Small intestine (tissue), 7 donors: ENCODE data around the gene PDCD4. TPM values are rescaled to one million over a fixed set of nuclear protein-coding genes. Genes with fewer than 3 reads are reported as not detected.
A peak's percentile ranks its signal among the peaks of the same experiment; 100 is the strongest.

Experiments used
- DNase-seq, 2 donors: peaks; one replicate each; pipeline versions ENCODE4 v3.0.0 to v3.0.0-alpha.2; 2013
- FAIRE-seq: peaks from 2 replicates; lab custom pipeline; 2012; peaks lifted over from hg19 to GRCh38; lab: Jason Lieb, UNC
- H3K27ac ChIP-seq, 3 donors: one replicate each; pipeline ENCODE4 v1.5.1; 2013; ENCODE audit warnings: low read length in 2 of 3, mild to moderate bottlenecking in 2 of 3, control low read depth in 1 of 3, inconsistent platforms in 1 of 3, low read depth in 1 of 3, moderate library complexity in 1 of 3
- H3K27me3 ChIP-seq, 3 donors: one replicate each; pipeline ENCODE4 v1.6.1; 2013; ENCODE audit warnings: low read length in 3 of 3, inconsistent platforms in 1 of 3; ENCODE audit not compliant: control insufficient read depth in 3 of 3, insufficient read depth in 3 of 3
- H3K36me3 ChIP-seq, 3 donors: one replicate each; pipeline ENCODE4 v1.6.1; 2013; ENCODE audit warnings: low read length in 3 of 3, inconsistent platforms in 1 of 3, low read depth in 1 of 3, mild to moderate bottlenecking in 1 of 3, moderate library complexity in 1 of 3; ENCODE audit not compliant: control insufficient read depth in 3 of 3, insufficient read depth in 2 of 3
- H3K4me1 ChIP-seq, 3 donors: one replicate each; pipeline ENCODE4 v1.6.1; 2013; ENCODE audit warnings: low read length in 2 of 3, inconsistent platforms in 1 of 3, low read depth in 1 of 3, mild to moderate bottlenecking in 1 of 3, moderate library complexity in 1 of 3; ENCODE audit not compliant: control insufficient read depth in 3 of 3, insufficient read depth in 2 of 3
- H3K4me3 ChIP-seq, 3 donors: one replicate each; pipeline ENCODE4 v1.5.1; 2013; ENCODE audit warnings: low read length in 3 of 3, control low read depth in 1 of 3, inconsistent platforms in 1 of 3, low read depth in 1 of 3, mild to moderate bottlenecking in 1 of 3, moderate library complexity in 1 of 3
- H3K9me3 ChIP-seq, 2 donors: one replicate each; pipeline ENCODE4 v1.6.1; 2013; ENCODE audit warnings: low read depth in 1 of 2, low read length in 1 of 2; ENCODE audit not compliant: control insufficient read depth in 2 of 2, insufficient read depth in 1 of 2
- WGBS, 3 donors: extraction: QIAGEN DNeasy Blood & Tissue Kit; methylation state at CpG; one replicate each; pipeline ENCODE4 v1.1.7; 2013; 5-methylcytosine and 5-hydroxymethylcytosine counted together
- polyA plus RNA-seq, 4 donors: library from polyadenylated mRNA; stranded (reverse) in 3 of 4; unstranded in 1 of 4; fragments of 200-250 nt in 3 of 4; fragments of 120-200 nt in 1 of 4; gene quantifications; one replicate each; pipeline versions ENCODE4 v1.2.1 to v1.2.3, GENCODE V29; 2013
- donor health status: healthy with polysubstance abuse.
- donor health status: control.
- donor health status: control.
- donor health status: Bipolar disorder and iron deficiency.
- donor health status: healthy.

PDCD4 gene
- polyA plus RNA-seq, 4 donors = 111 to 346 (median 216) TPM

DNA sequence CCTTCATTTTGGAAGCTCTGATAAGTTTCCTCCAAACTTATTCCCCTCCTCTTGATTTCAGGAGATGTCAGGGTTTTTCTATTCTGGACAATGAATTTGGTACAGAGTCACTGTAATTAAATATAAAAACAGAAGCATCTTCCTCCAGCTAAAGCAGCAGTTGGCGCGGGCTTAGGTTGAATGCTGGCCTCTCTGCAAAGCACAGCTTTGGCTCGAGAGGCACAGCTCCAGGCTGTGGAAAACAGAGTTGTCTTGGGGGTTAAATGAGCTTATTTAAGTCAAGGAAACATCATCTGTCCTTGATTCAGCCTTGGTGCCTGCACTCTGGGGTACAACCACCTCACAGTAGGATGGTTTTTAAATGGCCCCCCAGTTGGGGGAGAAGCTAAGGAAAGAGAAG is 35.0 kb upstream of the PDCD4 start:
- peak overlapping the region; percentile 56 to 81 (median 79) for H3K27ac ChIP-seq
- WGBS, 3 donors = 89 to 97% (median 96%) methylated on average over 3 of the region's 3 CpGs
- H3K36me3 ChIP-seq = no peaks in the 10 kb centered on the region
- FAIRE-seq = no peak
- H3K4me3 ChIP-seq = no peak overlapping the region
- H3K9me3 ChIP-seq = no peaks in the 10 kb centered on the region
- DNase-seq = no peak
- peaks cover 6 to 82% (median 22%) of the 10 kb centered on the region in 3 donors for H3K4me1 ChIP-seq
- H3K27me3 ChIP-seq = no peaks in the 10 kb centered on the region

- DNase-seq (peak; percentile 67 to 90), FAIRE-seq (no peak)
- Histone ChIP-seq H3K36me3 (no peaks in the 10 kb centered on the region), H3K4me3 (no peak overlapping the region), H3K4me1 (peaks cover 9 to 91% (median 30%) of the 10 kb centered on the region in 3 donors), H3K27me3 (no peaks in the 10 kb centered on the region), H3K9me3 (no peaks in the 10 kb centered on the region), H3K27ac (peak overlapping the region; percentile 56 to 81 (median 79))
- WGBS, 3 donors = 54 to 77% (median 66%) methylated on average over 2 of the region's 2 CpGs
Observed at GRCh38 chr10:110837418-110838171, 34.1 kb upstream of the PDCD4 start.

GRCh38 chr10:110840225-110840922 is 31.4 kb upstream of the PDCD4 start:
- WGBS, 3 donors = 14 to 67% (median 39%) methylated on average over 4 to 5 of the region's 5 CpGs
- DNase-seq (peak; percentile 92 to 97), FAIRE-seq (no peak)
- peaks cover 17 to 96% (median 35%) of the 10 kb centered on the region in 3 donors for H3K4me1 ChIP-seq
- peak overlapping the region; percentile 77 to 88 (median 82) for H3K27ac ChIP-seq
- no peaks in the 10 kb centered on the region for H3K9me3 ChIP-seq
- no peaks in the 10 kb centered on the region for H3K36me3 ChIP-seq
- no peaks in the 10 kb centered on the region for H3K27me3 ChIP-seq
- no peak overlapping the region for H3K4me3 ChIP-seq

GRCh38 chr10:110840923-110841428 is 30.8 kb upstream of the PDCD4 start:
- FAIRE-seq = no peak
- Histone ChIP-seq H3K4me3 (no peak overlapping the region), H3K4me1 (peaks cover 17 to 96% (median 35%) of the 10 kb centered on the region in 3 donors), H3K27ac (peak overlapping the region; percentile 74 to 88 (median 82)), H3K9me3 (no peaks in the 10 kb centered on the region), H3K36me3 (no peaks in the 10 kb centered on the region), H3K27me3 (no peaks in the 10 kb centered on the region)
- peak in 1 of 2 donors; percentile 71 for DNase-seq
- 16 to 64% (median 29%) methylated on average over 3 of the region's 3 CpGs for WGBS, 3 donors

- 79 to 83% (median 81%) methylated on average over 8 to 9 of the region's 9 CpGs for WGBS, 3 donors
- H3K4me3 ChIP-seq = no peak overlapping the region
- H3K9me3 ChIP-seq = no peaks in the 10 kb centered on the region
- H3K27me3 ChIP-seq = no peaks in the 10 kb centered on the region
- FAIRE-seq (no peak), DNase-seq (no peak)
- H3K36me3 ChIP-seq = no peaks in the 10 kb centered on the region
- peak overlapping the region in 2 of 3 donors; percentile 74 to 82 for H3K27ac ChIP-seq
- peaks cover 21 to 96% (median 41%) of the 10 kb centered on the region in 3 donors for H3K4me1 ChIP-seq
Observed at GRCh38 chr10:110841767-110842267, 29.9 kb upstream of the PDCD4 start.

- DNase-seq = no peak
- Histone ChIP-seq H3K4me1 (peaks cover 27 to 96% (median 41%) of the 10 kb centered on the region in 3 donors), H3K4me3 (no peak overlapping the region), H3K36me3 (no peaks in the 10 kb centered on the region), H3K9me3 (no peaks in the 10 kb centered on the region), H3K27me3 (no peaks in the 10 kb centered on the region), H3K27ac (peak overlapping the region; percentile 60 to 82 (median 69))
- no peak for FAIRE-seq
- 55 to 70% (median 62%) methylated on average over 7 of the region's 7 CpGs for WGBS, 3 donors
Observed at GRCh38 chr10:110842326-110842904, 29.3 kb upstream of the PDCD4 start.

DNA sequence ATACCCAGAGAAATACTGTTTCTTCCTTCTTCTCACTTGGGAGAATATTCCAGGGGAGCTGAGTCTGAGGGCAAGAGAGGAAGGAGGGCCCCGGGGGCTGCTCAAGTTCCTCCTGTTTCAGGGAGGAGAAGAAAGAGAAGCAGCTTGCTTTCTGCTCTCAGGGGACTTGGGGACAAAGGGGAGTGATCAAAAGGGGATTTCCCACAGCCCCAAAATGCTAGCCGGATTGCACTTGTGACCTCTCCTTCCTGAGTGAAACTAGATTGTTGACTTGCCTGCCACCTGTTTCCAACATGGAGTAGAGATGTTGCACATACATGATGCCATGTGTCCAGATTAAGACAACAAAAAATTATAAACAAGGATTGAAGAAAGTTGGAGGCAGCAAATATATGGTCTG is 28.7 kb upstream of the PDCD4 start:
- peak overlapping the region; percentile 69 to 82 (median 75) for H3K27ac ChIP-seq
- H3K4me3 ChIP-seq = no peak overlapping the region
- FAIRE-seq (no peak), DNase-seq (peak; percentile 45 to 57)
- 6 to 21% (median 11%) methylated on average over 2 of the region's 2 CpGs for WGBS, 3 donors
- no peaks in the 10 kb centered on the region for H3K36me3 ChIP-seq
- peaks cover 27 to 93% (median 35%) of the 10 kb centered on the region in 3 donors for H3K4me1 ChIP-seq
- H3K9me3 ChIP-seq = no peaks in the 10 kb centered on the region
- no peaks in the 10 kb centered on the region for H3K27me3 ChIP-seq
